ENCODE measurements around the gene SUGCT.

DNA sequence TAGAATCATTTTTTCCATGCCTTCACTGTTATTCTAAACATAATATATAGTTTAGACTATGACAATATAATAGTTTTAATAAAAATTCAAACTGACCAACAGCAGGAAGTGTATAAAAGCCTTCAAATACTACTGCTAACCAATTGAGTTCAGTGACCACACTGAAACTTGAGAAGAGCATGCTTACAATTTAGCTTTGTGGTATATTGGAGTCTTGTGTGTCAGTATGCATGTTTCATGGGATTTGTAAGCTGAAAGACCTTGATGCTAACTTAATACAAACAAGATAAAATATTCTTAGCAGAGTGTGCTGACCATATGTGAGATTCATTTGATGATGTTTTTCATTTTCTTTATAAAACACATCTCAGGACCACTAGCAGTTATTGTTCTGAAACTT, 395.5 kb downstream of the SUGCT start:
- TF ChIP-seq, protein P1, sequence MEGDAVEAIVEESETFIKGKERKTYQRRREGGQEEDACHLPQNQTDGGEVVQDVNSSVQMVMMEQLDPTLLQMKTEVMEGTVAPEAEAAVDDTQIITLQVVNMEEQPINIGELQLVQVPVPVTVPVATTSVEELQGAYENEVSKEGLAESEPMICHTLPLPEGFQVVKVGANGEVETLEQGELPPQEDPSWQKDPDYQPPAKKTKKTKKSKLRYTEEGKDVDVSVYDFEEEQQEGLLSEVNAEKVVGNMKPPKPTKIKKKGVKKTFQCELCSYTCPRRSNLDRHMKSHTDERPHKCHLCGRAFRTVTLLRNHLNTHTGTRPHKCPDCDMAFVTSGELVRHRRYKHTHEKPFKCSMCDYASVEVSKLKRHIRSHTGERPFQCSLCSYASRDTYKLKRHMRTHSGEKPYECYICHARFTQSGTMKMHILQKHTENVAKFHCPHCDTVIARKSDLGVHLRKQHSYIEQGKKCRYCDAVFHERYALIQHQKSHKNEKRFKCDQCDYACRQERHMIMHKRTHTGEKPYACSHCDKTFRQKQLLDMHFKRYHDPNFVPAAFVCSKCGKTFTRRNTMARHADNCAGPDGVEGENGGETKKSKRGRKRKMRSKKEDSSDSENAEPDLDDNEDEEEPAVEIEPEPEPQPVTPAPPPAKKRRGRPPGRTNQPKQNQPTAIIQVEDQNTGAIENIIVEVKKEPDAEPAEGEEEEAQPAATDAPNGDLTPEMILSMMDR (conservative IDR thresholded peaks at IDR 0.05; ENCODE audit: low read length), result no peak
- no peak for TF ChIP-seq EZH2phosphoT487 (IDR thresholded peaks at IDR 0.05; ENCODE audit: borderline replicate concordance, low read depth, low read length)

All from OCI-LY7 (cell line).